HG03469 (cell line): ENCODE results near the gene ADRM1.

Experiments used
- ATAC-seq: cut with Tn5 transposase; IDR thresholded peaks from one replicate; pipeline ENCODE4 v1.9.1; 2021; ENCODE audit warnings: mild to moderate bottlenecking, moderate library complexity, moderate number of reproducible peaks; ENCODE audit not compliant: unreplicated experiment

ADRM1 gene

DNA sequence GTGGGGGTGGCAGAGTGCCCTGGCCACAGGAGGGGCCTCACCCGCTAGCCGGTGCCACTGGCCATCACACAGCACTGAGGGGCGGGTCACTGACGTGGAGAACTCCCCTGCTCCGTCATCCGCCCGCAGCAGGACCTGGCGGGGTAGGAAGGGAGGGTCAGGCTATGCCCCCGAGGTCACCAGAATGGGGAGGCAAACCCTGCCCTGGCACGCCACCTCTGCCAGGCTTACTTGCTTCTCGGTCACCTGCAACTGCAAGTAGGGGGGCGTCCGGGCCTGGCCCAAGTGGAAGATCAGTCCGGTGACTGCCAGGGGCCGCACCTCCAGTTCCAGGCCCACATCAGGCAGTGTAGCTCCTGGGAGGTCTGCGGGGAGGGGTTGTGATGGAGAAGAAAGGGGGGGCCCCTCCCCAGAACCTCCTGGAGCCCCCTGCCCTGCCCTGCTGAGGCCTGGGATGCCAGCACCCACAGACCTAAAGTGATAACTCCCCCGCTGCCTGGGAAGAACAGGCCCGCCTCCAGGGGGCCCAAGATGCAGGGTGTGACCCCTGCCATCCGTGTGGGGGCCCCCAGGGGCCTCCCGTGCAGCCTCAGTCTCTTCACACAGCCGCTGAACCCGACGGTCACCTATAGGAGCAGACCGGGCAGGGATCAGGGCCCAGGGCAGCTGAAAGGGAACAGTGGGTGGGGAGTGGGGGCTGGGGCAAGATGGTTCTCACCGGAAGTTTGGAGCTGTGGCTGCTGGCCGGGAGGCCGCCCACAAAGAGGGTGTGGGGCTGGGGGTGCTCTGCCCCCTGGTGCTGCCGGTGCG, 7.4 kb downstream of the ADRM1 start:
- ATAC-seq = no peak

- ATAC-seq = no peak
Observed at GRCh38 chr20:62310757-62311121, 7.9 kb downstream of the ADRM1 start.

GRCh38 chr20:62311150-62311549, 8.4 kb downstream of the ADRM1 start:
- ATAC-seq = no peak

DNA sequence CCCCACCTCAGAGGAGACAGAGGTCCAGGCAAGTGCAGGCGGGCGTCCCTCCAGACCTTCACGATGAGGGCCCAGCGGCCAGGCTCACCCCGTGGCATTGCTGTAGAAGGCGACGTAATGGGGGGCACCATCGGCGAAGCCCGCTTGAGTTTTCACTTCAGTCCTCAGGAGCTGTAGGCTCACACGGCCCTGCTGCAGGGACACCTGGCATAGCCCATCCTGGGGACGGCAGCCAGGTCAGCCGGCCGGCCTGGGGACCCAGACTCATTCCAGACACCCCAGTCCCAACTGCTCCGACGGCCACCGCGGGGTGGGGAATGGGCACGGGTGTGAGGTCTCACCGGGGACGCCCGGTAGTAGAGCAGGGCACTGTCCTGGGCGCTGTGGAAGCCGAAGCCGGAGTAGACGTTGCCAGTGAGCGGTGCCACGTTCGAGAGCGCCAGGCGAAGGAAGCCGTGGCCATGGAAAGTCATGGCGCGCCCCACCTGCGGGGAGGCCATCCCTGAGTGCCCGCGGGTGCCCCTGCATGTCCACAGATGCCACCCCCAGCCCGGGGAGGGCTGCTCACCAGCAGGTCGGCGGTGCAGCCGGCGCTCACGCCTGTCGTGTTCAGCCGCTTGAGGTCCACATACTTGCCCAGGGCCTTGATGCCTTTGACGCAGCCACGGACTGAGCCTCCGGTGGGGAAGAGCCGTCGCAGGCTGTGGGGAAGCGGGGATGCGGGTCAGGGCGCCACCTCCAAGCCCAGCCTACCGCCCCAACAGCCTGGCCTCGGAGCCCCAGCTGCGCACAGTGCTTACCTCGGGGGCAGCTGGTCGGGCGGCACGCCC, 9.2 kb downstream of the ADRM1 start:
- no peak for ATAC-seq

GRCh38 chr20:62312662-62312977, 9.8 kb downstream of the ADRM1 start:
- no peak for ATAC-seq

DNA sequence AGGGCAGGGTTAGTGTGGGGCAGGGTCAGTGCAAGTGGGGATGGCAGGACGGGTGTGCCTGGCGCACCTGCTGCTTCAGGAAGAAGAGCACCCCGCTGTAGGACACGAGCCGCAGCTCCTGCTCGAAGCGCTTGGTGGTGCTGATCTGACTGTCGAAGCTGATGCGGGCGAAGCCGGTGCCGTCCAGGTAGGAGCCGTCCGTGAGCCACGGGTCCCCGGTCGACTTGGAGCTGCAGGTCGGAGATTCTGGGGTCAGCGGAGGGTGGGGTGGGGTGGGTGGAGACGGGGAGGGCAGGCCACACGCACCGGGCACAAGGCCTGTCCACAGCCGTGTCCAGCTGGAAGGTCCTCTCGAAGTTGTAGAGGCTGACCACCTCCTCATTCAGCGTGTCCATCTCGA, 10.2 kb downstream of the ADRM1 start:
- ATAC-seq = no peak

GRCh38 chr20:62313460-62314338, 10.9 kb downstream of the ADRM1 start:
- no peak for ATAC-seq

DNA sequence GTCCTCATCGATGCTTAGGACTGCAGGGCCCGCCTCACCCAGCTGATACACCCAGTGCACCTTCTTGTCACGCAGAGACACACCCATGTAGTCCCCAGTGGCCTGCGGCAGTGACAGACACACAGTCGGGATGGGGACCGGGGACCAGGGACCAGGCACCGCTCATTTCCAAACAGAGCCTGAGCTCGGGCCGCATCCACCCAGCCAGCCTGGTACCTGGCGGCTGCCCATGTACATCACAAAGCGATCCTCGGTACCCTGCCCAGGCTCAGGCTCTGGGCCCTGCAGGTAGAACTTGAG, 11.5 kb downstream of the ADRM1 start:
- no peak for ATAC-seq

DNA sequence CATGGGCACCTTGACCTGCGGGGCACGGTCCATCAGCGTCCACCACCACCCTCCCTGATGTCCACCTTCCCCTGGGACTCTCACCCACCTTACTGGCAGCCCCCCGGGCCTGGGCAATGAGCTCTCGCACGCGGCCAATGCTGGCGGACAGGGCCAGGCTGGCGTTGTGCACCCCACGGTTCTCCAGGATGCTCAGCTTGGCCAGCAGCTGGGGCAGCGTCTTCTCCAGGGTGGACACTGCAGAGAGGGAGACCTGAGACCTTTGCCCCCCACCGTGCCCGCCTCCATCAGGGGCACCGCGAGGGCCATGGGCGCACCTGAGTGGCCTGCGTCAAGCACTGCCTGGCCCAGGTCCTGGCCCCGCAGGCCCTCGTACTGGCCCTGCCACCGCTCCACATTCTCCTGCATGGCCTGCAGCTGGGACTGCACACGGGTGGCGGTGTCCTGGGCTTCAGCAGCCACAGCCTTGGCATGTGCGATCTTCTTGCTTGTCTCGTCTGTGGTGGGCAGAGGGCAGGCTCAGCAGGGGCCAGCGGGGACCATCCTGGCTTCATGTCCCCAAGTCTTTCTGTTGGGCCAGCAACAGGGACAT, 12.0 kb downstream of the ADRM1 start:
- ATAC-seq = no peak

- no peak for ATAC-seq
Observed at GRCh38 chr20:62315773-62316172, 13.0 kb downstream of the ADRM1 start.

DNA sequence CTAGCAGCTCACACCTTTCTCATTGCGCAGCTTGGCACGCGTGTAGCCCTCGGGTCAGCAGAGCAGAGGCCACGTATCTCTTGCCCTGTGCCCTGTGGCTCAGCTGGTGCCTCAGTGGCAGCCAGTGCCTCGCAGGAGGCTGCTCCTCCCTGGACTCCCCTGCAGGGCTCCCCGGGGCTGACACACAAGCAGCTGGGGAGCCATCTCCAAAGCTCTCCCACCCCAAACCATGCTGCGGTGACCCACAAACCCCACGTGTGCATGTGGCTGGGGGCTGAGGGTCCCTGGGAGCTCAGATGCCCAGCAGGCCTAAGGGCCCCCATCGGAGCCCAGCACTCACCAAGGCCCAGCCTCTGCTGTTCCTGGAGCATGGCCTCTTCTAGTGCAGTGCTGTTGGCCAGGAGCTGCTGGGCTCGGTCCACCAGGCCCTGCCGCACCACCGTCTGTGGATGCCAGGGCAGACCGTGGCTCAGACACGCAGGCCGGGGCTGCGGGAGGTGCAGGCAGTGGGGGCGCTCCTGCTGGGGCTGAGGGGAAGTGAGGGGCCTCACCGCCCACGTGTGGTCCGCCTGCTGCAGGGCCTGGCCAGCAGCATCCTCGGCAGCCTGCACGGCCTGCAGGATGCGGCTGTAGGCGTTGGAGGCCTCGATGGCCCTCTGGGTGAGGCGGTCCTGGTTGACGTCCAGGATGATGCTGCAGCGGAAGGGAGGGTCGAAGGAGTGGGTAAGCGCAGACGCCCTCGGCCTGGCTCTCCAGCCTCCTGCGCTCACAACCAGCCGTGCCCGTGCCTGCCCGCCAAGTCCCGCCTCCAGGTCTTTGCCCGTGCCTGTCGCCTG, 13.8 kb downstream of the ADRM1 start:
- ATAC-seq = no peak

- no peak for ATAC-seq
Observed at GRCh38 chr20:62317167-62317655, 14.4 kb downstream of the ADRM1 start.

DNA sequence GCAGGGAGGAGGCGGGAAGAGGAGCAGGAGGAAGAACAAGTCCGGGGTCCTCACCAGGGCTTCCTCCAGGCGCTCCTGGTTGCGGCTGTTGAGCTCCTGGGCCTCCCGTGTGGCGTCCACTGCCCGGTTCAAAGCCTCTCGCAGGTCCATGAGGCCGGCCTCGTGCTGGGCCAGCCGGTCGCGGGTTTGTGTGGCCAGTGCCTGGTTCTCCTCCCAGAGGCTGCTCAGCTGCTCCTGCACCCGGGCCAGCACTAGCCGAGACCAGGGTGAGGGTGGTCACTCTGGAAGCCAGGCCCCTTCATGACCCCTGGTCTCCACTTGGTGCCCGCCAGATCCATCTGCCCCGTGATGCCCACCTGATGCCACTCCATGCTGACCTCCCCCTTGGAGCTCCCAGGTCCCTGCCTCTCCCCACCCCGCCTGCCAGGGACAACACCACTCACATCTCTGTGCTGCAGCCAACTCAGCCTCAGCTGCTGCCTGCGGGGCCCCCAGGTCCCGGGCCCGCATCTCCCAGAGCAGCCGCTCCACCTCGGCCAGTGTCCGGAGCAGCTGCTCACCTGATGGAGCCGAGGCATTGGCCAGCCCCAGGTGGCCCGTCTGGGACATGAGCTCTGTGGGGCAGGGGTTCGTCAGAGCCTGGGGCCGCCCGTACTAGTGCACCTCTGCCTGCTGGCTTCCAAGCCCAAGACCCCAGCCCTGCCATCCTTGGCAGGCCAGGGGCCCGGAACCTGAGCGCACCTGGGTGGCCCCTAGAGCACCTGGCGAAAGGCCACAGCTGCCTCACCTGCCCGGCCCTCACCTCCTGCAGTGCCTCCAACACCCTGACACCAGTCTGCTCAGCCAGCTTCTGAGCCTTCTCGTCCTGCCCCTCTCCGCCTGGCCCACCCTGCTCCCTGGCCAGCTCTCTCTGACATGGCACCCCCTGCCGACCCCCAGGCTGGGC, 15.9 kb downstream of the ADRM1 start:
- no peak for ATAC-seq

DNA sequence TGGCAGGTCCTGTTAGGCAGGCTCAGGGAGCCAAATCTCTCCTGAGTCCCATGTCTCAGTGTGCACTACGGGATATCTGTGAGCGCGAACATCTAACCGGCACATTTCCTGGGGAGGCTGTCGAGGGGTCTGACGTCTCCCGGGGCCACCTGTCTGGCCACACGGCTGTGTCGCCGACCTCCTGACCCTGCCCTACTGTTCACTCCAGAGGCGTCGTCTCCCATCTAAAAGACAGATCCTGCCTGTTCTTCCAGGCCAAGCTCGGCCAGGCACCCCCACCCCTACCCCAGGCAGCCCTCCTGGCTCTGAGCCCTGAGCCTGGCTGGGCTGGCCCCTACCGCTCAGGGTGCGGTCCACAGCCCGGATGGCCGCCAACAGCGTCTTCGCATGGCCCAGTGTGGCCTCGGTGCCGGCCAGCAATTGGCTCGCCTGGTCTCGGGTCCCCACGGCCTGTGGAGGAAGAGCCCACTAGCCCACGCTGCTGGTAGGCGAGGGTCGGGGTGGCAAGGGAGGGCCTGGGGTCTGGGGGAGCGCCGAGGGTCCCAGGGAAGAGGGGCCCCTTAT, 16.6 kb downstream of the ADRM1 start:
- no peak for ATAC-seq

- no peak for ATAC-seq
Observed at GRCh38 chr20:62320581-62321354, 18.0 kb downstream of the ADRM1 start.

- ATAC-seq = no peak
Observed at GRCh38 chr20:62321521-62321948, 18.7 kb downstream of the ADRM1 start.

DNA sequence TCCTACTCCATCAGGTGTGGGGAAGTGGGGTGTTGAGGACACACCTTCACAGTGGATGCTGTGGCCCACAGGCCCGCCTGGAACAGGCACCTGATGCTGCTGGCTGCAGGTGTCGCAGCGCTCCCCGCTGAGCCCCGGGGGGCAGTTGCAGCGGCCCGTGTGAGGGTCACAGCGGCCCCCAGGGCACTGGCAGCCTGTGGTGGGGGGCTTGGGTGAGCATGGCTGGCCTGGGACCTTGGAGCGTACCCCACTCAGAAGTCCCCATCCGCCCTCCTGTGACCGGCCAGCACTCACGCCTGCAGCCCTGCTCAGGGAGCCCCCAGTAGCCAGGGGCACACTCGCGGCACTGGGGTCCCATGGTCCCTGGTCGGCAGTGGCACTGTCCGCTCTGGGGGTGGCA, 19.2 kb downstream of the ADRM1 start:
- no peak for ATAC-seq

DNA sequence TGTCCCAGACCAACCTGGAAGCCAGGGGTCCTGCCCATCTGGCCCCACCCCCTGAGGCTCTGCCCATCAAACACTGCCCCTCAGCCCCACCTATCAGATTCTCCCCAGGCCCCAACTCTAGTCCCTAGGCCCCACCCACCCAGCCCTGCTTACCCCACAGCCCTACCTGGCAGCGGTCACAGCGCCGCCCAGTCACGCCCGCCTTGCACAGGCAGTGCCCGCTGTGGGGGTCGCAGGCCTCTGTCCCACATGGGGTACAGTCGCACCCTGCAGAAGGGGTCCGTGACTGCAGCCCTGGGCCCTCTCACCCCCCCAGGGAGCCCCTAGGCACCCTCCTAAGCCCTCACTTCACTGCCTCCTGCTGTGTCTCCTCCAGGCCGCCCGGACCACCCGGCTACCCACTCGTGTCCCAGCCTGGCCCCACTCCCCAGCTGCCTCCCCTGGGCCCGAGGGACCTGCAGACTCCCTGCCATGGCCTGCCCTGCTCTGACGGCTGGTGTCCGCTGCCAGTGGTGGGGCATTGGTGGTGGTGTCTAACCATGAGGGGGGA, 19.8 kb downstream of the ADRM1 start:
- no peak for ATAC-seq
